ENCODE results near the gene GPATCH3.

- TF ChIP-seq ZFX (IDR thresholded peaks at IDR 0.05; ENCODE audit: borderline replicate concordance) (no peak), CTCF (IDR thresholded peaks at IDR 0.05) (peak; percentile 61)
Measured at GRCh38 chr1:26862781-26863684, 37.2 kb downstream of the GPATCH3 start, which contains the start of gene SFN.
